ENCODE results near the gene SLC25A18. TPM values are rescaled to one million over a fixed set of nuclear protein-coding genes. Genes with fewer than 3 reads are reported as not detected.

SLC25A18 gene
- total and polyA plus RNA-seq, 2 of the 4 experiments (the other 2 are of a cell fraction), result 0.05 TPM; not detected in 1

DNA sequence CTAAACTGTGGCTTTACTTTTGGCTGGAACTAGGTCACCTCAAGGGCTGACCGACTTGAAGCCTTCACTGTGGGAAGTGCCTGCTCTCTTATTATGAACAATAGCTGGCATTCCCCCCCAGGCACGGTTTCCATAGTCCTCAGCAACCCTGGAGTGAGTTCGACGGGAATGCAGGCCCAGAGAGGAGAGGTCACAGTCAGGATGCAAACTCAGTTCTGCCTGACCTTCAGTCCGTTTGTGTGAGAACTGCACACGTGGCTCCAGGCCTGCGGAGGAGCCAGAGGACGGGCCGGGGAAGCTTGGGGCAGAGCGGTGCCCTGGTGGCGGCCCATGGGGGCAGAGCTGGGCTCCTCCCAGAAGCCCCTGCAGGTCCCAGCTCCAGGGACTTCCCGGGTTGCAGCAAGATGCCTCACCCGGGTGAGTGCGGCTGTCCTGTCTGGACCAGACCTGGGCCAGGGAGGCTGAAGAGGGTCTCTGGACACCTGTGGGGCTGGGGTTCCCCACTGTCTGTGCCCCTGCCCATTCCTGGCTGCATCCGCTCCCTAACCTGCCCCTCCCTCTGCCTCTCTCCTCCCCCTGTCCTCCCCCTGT lies 17.2 kb downstream of the SLC25A18 start:
- TF ChIP-seq BHLHE40 (IDR thresholded peaks at IDR 0.05; ENCODE audit: low read depth, low read length), result no peak
- TF ChIP-seq MAZ (IDR thresholded peaks at IDR 0.05; ENCODE audit: borderline replicate concordance, low read depth, low read length), result no peak
- no peak for TF ChIP-seq NFE2L2 (IDR thresholded peaks at IDR 0.05; ENCODE audit: low read depth, low read length)
- TF ChIP-seq FOS (IDR thresholded peaks at IDR 0.05; ENCODE audit: low read depth, low read length), result no peak
- TF ChIP-seq POLR2A (IDR thresholded peaks at IDR 0.05; ENCODE audit: low read depth, low read length), result no peak
- no peak for TF ChIP-seq MXI1 (IDR thresholded peaks at IDR 0.05; ENCODE audit: borderline replicate concordance, low read depth, low read length)
- TF ChIP-seq CEBPB (IDR thresholded peaks at IDR 0.05; ENCODE audit: low read depth, low read length), result no peak
- no peak for TF ChIP-seq MAFK (IDR thresholded peaks at IDR 0.05; ENCODE audit: low read depth, low read length)
- TF ChIP-seq, protein P1, sequence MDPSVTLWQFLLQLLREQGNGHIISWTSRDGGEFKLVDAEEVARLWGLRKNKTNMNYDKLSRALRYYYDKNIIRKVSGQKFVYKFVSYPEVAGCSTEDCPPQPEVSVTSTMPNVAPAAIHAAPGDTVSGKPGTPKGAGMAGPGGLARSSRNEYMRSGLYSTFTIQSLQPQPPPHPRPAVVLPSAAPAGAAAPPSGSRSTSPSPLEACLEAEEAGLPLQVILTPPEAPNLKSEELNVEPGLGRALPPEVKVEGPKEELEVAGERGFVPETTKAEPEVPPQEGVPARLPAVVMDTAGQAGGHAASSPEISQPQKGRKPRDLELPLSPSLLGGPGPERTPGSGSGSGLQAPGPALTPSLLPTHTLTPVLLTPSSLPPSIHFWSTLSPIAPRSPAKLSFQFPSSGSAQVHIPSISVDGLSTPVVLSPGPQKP (IDR thresholded peaks at IDR 0.05; ENCODE audit: borderline replicate concordance, low read depth, low read length), result no peak
- TF ChIP-seq RCOR1 (IDR thresholded peaks at IDR 0.05; ENCODE audit: insufficient replicate concordance, low read length), result no peak
- TF ChIP-seq RFX5 (IDR thresholded peaks at IDR 0.05; ENCODE audit: low read depth, low read length), result no peak
- TF ChIP-seq SMC3 (IDR thresholded peaks at IDR 0.05; ENCODE audit: low read depth, low read length), result no peak
- no peak for ATAC-seq (ENCODE audit: low read depth)

More for the DNA sequence above, 17.2 kb downstream of the SLC25A18 start:
- no TSS peak for BruUV-seq (replicated peaks)
- H2BK120ac ChIP-seq (ENCODE audit: low read depth, low read length), result no peak overlapping the region
- H3K4ac ChIP-seq (ENCODE audit: low read depth, low read length), result no peak overlapping the region
- H3K4me2 ChIP-seq (ENCODE audit: low read depth, low read length), result no peak overlapping the region
- no peak overlapping the region for H4K5ac ChIP-seq (ENCODE audit: low read depth, low read length)
- H3K36me3 ChIP-seq (ENCODE audit: control insufficient read depth, insufficient read depth, low read length), result no peaks in the 10 kb centered on the region
- in situ Hi-C loops (cut with MboI; ENCODE audit: low sequenced_read_pairs), result no loop called here
- no peak overlapping the region for H3K18ac ChIP-seq (ENCODE audit: low read depth, low read length)
- no peak overlapping the region for H3K14ac ChIP-seq (replicated peaks; ENCODE audit: low read depth, low read length)
- no peak for DNase-seq
- no peak overlapping the region for H2BK15ac ChIP-seq (ENCODE audit: low read depth, low read length)
- H3K27me3 ChIP-seq (ENCODE audit: control insufficient read depth, insufficient read depth, low read length), result no peaks in the 10 kb centered on the region
- H4K8ac ChIP-seq (ENCODE audit: low read depth in 2 of 2, low read length in 2 of 2), result no peak overlapping the region
- no peaks in the 10 kb centered on the region for H4K20me1 ChIP-seq (ENCODE audit: insufficient read depth, low read length)
- H3K9me3 ChIP-seq (ENCODE audit: control insufficient read depth, insufficient read depth, low read length), result no peaks in the 10 kb centered on the region
- dilution Hi-C loops (cut with HindIII; ENCODE audit: low sequenced_read_pairs, unreplicated experiment), result no loop called here
- 13% methylated on average over 3 of the region's 15 CpGs; no CpG with 5 or more reads in 1 of the 2 experiments for WGBS, 2 experiments (ENCODE audit: extremely low coverage in 2 of 2, insufficient read length in 1 of 2)
- ChIA-PET POLR2A (ENCODE audit: unreplicated experiment) (no interaction called here), CTCF (no interaction called here)
- no peaks in the 10 kb centered on the region for H3K79me1 ChIP-seq (ENCODE audit: low read depth in 1 of 2, low read length in 2 of 2)
- intact Hi-C loops (cut with micrococcal nuclease), result no loop called here
- no peak overlapping the region for H2BK5ac ChIP-seq (ENCODE audit: low read depth, low read length, poor library complexity, severe bottlenecking)
- H2AK5ac ChIP-seq (ENCODE audit: low read depth, low read length), result no peak overlapping the region
- H2BK20ac ChIP-seq (ENCODE audit: low read depth, low read length), result no peak overlapping the region
- H3K56ac ChIP-seq (ENCODE audit: extremely low read depth, insufficient read depth, low read length), result no peak overlapping the region
- H4K91ac ChIP-seq (ENCODE audit: insufficient read depth, low read depth, low read length), result no peak overlapping the region
- no peak overlapping the region for H3K4me3 ChIP-seq (ENCODE audit: insufficient read depth, low read depth, low read length)
- H3K27ac ChIP-seq (ENCODE audit: insufficient read depth, low read length), result no peak overlapping the region
- H2AFZ ChIP-seq (replicated peaks; ENCODE audit: low read length, poor library complexity), result peak overlapping the region; percentile 33
- H2AK9ac ChIP-seq (replicated peaks; ENCODE audit: low read depth, low read length, poor library complexity), result no peak overlapping the region
- H3K9ac ChIP-seq (ENCODE audit: low read depth, low read length), result no peak overlapping the region
- H3K4me1 ChIP-seq (ENCODE audit: control insufficient read depth, insufficient read depth, low read length), result 0 out of 2 replicates have a peak, but pooled peaks cover 2% of the 10 kb centered on the region
- no peaks in the 10 kb centered on the region; the same call in 1 of the 2 replicates for H3K9me1 ChIP-seq (ENCODE audit: insufficient read depth, low read length)
- no peak overlapping the region for H3K23ac ChIP-seq (ENCODE audit: low read depth, low read length)

Data from IMR-90 (cell line).